HG03342 (cell line): ENCODE measurements around the gene MED15.
"Not testable (repeated sequence)": the region's sequence is repeated elsewhere in the genome, so short reads cannot be mapped to it uniquely, and the experiment has no call there.

Source experiments
- ATAC-seq: cut with Tn5 transposase; IDR thresholded peaks from one replicate; pipeline ENCODE4 v1.9.1; 2021; ENCODE audit warnings: mild to moderate bottlenecking, moderate library complexity; ENCODE audit not compliant: unreplicated experiment

Gene MED15

DNA sequence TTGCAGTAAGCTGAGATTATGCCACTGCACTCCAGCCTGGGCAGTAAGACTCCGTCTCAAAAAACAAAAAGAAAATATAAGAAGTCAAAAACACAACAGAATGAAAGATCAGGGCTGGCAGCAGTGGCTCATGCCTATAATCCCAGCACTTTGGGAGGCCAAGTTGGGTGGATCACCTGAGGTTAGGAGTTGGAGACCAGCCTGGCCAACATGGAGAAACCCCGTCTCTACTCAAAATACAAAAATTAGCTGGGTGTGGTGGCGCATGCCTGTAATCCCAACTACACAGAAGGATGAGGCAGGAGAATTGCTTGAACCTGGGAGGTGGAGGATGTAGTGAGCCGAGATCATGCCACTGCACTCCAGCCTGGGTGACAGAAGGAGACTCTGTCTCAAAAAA lies 87.1 kb downstream of the MED15 start:
- not testable (repeated sequence) for ATAC-seq

DNA sequence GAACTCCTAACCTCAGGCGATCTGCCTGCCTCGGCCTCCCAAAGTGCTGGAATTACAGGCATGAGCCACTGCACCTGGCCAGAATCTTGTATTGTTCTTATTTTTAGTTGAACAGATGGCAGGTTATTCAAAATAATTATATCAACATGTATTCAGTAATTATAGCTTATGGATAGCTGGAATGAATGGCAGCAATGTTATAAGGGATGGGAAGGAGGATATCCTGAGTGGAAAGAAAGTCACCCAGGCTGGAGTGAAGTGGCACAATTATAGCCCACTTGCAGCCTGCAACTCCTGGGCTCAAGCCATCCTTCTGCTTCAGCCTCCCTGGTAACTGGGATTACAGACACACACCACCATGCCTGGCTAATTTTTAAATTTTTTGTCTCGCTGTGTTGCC lies 88.1 kb downstream of the MED15 start:
- ATAC-seq, result no peak

DNA sequence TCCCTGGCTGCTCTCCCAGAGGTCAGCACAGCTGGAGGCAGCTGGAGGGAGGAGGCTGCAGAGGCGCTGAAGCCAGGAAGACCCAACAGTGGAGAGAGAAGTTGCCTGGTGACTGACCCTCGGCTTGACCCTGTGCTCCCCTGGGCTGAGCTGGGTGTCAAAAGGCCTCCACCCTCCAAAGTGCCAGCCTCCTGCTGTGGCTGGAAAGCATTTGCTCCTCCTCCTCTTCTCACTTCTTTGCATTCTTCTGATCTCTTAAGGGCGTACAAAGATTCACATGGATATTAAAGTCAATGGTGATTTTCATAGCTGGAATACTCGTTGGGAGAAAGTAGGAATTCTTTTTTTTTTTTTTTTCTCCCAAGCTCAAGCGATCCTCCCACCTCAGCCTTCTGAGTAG lies 91.7 kb downstream of the MED15 start:
- no peak for ATAC-seq

DNA sequence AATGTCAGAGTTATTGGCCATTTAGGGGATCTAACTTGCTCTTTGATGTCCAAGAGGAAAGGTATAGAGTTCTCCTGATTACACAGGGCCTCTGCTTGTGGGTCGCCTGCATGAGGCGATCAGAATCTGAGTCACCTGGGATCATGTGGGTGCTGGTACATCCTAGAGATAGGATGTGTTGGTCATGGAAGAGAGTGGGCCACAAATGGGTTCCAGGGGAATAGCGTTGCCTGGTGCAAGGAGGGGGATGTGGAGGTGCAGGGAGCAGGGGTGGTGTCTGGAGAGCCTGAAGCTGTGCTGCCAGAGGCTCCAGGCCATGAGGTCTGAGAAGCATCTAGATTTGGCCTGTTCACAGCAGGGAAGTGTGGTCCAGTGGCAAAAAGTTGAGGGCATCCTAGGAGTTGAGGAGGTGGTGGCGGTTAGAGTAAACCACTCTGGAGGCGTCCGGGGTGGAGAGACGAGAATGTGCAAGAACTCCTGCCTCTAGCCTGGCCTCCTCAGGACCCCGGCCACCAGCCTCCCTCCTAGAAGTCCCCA lies 92.8 kb downstream of the MED15 start:
- no peak for ATAC-seq

DNA sequence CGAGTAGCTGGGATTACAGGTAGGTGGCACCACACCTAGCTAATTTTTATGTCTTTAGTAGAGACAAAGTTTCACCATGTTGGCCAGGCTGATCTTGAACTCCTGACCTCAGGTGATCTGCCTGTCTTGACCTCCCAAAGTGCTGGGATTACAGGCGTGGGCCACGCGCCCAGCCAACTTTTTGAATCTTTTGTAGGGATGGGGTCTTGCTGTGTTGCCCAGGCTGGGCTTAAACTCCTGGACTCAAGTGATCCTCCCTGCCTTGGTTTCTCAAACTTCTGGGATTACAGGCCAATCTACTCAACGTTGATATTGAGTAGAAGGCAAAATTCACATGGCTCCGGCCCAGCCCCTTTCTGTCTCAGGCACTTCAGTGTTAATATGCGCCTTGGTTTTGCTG lies 93.9 kb downstream of the MED15 start:
- ATAC-seq, result no peak

DNA sequence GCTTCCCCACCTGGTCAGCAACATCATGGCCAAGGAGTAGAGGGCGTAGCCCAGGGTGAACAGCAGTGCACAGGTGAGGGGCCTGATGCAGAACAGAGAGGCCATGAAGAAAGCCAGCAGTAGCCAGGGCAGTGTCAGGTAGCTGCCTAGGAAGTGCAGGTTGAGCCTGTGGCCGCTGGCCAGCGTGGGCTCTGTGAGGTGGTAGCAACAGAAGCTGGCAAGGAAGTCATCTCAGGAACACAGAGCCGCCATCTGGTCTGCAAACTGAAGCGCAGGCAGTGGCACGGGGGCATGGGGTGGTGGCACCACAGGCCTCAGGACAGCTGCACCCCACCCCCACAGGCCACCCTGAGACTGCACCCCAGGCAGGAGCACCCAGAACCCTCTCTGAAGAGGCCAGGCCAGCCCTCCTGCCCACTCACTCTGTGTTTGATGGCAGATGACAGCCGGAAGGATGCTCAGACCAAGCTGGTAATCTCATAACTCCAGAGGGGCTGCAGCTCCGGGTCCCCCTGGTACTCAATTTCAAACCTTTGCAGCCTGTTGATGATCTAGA lies 95.3 kb downstream of the MED15 start:
- no peak for ATAC-seq

DNA sequence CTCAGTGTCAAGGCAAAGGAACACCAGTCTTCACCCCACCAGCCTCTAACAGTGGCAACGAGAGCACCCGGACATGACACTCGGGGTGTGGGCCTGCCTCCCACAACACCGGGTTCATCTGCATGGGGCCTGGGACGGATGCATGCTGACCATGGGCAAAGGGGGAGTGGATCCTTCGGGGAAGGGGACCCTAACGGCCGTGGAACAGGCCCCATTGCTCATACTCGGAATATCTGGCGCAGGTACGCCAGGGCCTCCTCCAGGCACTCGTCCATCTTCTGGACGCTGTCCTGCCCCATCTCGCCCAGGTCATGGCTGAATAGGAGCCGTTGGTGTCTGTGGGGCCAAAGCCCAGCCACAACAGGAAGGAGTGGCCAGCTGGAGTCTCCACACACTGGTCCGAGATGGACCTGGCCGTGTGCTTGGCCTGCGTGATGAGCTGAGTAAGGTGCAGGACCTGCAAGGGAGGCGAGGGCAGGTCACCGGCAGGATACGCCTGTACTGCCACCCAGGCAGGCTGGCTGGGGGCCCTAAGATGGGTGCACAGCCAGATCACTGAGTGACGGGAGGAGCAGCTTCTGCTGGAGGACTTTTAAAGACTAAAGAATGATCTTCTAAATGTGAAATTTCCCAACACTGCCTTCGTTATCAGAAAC lies 96.8 kb downstream of the MED15 start:
- ATAC-seq, result no peak

DNA sequence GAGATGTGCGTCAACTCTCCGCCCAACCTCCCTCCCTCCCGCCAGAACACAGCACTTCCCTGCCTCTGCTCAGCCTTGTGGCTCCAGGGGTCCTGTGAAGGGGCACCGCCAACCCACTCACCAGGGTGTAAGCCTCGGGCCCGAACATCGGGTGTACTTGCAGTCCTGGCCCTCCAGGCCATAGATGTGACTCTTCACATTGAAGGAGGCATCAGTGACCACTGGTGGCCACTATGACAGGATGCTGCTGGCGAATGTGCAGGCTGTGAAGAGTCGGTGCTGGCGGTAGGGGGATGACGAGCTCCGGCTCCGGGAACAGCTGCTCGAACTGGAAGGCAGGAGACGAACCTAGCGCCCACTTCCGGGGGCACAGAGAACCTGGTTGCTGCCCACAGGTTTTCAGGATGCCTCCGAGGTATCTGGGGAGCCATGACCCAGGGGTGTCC lies 97.4 kb downstream of the MED15 start:
- no peak for ATAC-seq

DNA sequence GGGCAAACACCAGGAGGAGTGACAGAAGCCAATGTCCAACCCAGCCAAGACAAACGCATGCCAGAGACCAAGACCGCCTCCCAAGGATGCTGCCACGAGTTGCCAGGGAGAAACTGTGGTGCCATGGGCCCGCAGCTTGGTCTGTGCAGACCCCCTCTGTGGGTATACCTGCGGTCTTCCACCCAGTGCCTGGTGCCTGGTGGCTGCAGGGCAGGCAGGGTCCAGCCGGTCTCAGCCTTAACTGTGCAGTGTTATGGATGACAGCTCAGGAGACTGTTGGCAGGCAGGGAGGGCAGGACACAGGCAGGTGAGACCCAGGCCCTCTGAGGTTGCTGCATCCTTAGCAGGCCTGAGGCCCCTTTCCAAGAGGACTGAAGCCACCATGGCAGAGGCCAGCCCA lies 97.9 kb downstream of the MED15 start:
- ATAC-seq, result no peak

DNA sequence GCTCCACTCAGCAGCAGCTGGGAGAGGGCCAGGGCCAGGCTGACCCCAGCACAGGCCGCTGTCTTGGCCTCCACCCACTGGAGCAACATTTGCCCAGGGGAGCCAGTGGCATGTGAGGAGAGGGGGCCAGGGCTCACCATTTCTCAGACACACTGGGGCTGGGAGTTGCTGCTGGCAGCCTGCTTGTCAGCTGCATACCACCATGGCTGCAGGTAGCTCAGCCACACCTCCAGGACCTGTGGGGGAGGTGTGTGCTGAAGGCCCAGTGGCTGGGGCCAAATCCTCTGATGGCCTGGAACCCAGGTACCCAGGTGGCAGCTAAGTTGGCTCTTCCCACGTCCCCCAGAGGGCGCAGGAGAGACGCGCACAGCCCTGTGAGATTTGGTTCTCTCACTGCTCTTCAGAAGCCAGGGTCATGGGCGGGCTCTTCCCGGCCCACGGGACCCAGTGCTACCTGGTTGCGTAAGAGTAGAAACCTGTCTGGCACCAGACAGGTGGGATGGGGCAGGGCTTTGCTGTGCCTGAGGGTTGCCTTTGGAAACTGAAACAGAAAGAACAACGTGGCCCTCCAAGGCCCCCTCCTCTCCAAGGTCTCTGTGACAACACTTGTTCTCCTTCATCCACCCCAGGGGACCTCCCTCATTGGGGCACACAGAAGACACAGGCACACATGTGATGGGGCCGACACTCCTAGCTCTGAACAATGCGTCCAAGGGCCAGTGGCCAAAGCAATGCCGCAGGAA lies 98.8 kb downstream of the MED15 start:
- no peak for ATAC-seq

DNA sequence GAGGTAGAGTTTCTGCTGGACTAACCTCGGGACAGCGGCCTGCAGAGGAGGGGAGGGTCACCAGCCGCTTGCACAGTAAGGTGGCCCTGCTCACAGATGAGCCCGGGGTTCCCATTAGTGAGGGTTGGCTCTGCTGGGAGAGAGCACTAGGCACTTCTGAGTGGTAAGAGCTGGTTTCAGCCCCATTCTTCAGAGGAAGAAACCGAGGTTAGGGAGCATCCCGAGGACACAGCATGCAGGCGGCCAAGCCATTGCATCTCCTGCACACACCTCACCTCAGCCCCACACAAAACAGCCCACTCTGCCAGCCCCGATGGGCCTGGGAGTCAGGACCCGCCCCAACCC lies 99.3 kb downstream of the MED15 start:
- no peak for ATAC-seq

DNA sequence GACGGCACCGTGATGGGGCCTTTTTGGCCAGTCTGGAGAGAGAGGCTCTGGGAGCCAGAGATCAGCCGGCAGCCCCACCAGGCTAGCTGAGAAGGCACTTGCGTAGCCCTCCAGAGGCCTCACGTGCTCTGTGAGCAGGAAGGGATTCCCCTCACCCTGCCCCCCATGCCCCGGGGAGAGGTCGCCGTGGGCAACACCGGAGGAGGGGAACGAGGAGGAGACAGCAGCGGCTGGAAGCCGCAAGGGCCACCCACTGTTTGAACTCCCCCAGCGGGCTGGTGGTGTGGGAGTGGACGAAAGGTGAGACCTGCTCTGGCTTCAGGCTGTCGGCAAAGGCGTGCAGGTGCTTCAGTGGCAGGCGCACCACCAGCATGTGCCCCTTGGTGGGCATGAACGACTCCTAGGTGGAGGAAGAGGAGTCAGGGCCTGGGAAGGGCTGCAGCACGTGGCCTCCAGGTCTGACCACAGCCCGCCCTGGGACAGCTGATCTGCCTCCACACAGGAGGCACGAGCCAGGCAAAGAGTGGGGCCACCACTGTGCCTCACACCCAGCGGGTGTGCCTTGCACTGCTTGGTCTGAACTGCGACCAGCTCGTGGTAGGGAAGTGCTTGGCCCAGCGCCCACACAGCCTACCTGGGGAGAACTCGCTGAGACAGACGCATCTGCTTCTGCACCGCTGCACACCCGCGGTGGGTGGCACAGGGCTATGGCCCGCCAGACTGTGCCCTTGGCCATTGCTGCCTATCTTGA lies 99.9 kb downstream of the MED15 start:
- no peak for ATAC-seq

DNA sequence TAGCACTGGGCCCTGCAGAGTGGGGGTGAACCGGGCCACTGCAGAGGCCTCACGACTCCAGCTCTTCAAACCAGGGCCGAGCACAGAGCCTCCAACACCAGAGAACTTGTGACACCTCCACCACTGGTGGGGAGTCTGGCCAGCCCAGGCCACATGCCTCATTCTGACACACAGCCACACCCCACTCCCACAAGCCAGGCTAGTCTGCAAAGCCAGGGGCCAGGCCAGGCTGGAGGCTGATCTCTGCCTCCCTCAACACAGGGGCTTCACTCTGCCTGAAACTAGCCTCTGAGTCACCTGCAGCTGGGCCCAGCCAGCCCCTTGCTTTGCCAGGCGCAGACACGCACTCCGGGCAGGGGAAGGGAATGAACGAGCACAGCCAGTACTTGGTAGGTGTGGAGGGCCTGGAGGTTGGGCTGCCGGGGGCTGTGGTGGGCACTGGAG lies 102.9 kb downstream of the MED15 start:
- no peak for ATAC-seq

DNA sequence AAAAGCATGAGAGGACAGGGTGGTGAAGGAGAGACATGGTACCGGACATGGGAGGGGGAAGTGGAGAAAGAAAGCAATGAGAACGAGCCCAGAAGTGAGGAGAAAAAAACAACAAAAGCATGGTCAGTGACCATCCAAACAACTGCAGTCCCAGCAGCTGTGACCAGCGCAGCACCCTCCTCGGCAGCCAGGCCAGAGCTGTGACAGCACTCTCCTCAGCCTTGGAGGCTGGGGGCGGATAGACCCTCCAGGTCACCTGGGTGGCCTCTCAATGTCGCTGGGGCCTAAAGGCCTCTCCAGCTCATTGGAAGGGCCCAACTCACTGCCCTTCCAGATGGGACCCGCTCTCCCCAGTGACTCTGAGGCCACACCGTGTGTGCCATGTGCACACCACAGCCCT lies 103.3 kb downstream of the MED15 start:
- no peak for ATAC-seq

DNA sequence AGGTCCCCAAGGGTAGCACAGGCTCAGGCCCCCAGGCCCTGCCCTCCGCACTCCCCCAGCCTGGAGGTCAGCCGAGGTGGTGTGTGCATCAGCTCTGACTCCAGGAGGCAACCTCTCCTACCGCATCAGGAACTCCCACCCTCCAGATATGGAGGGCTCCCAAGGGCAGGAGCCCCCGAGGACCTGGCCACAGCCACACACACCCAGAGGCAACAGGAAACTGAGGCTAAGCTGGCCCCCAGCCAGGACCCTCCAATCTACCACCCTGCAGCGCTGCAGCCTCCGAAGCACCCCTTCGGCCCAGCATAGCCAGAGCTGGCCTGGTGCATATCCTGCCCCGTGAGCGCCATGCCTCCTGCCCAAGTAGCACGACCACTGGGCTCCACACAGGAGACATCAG lies 104.0 kb downstream of the MED15 start:
- ATAC-seq, result no peak

DNA sequence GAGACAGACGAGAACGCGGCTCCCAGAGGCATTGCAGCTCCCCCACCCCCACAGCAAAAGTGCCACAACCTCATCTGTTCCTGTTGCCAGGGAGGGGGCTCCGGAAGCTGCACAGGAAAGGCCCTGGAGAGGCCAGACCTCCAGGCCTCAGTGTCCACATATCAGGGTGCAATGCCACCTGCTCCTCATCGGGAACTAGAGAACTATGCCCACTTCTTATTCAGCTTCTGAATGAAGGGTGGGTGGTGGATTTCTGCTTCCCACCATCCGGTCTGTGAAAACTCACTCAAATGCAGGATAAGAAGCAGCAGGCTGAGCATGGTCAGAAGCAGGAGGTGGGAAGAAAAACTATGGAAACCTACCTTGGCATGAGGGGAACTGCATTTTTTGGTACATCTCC lies 105.9 kb downstream of the MED15 start:
- no peak for ATAC-seq

DNA sequence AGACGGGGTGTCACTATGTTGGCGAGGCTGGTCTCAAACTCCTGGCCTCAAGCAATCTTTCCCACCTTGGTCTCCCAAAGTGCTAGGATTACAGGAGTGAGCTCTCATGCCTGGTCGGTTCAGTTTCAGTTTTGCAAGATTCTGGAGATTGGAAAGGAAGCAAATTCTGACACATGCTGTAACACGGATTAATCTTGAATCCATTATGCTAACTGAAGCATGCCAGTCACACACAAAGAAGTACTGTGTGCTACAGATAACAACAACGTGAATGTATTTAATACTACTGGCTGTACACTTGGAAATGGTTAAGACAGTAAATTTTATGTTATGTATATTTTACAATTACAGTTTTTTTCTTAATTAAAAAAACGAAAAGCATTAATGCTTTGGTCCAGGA lies 107.6 kb downstream of the MED15 start:
- ATAC-seq, result no peak

DNA sequence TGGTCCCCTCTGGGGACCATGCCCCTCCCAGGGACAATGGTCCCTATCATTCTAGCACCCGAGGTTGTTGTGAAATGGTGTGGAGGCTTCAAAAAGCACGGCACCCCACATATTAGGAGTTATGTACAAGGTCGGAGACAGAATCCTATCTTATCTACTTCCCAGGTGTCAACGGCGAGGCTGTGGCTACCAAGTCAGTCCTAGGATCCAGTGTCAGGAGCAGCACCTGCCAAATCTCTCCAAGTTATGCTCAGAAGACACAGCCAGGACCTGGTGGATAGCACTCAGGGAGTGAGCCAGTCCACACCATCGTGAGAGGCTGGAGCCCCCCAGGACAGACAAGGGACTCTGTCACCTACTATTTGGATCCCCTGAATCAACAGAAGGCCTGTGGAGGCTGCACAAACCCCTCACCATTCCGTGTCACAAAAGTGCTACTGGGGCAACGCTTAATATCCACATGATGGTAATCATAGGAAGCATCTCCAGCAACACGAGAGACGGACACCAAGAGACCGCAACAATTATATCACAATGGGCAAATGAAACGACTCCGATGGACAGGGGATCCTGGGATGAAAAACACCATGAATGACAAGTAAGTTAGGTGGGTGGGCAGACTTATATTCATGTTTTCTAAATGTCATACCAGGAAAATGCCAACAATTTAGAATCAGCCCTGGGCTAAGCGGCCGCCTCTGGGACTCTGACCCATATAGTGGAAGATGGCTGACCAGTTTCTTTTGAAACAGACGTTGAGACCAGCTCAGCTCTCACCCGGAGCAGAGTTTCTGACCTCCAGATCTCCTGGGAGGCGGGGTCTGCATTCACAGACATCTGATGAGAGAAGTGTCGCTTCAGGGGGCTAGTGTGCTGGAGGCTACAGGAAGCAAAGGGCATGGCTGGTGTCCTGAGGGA lies 108.4 kb downstream of the MED15 start:
- ATAC-seq, result no peak

DNA sequence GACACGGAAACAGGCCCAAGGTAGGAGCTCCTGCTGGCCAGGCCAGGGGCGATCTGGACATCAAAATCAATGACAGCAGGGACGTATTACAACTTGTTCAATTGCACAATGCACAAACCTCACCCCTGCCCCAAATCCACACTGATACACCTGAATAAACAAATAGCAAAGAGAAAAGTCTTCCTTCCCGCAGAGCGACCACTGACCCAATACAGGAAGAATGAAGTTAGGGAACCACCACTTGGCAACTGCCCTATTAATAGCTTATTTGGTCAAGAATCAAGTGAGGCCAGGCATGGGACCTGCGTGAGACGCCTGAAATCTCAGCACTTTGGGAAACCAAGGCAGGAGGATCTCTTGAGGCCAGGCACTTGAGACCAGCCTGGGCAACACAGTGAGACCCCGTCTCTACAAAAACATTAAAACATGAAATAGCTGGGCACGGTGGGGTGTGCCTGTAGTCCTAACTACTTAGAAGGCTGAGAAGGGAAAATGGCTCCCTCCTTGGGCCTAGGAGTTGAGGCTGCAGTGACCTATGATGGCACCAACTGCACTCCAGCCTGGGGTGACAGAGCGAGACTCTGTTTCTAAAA lies 109.1 kb downstream of the MED15 start:
- ATAC-seq, result no peak

DNA sequence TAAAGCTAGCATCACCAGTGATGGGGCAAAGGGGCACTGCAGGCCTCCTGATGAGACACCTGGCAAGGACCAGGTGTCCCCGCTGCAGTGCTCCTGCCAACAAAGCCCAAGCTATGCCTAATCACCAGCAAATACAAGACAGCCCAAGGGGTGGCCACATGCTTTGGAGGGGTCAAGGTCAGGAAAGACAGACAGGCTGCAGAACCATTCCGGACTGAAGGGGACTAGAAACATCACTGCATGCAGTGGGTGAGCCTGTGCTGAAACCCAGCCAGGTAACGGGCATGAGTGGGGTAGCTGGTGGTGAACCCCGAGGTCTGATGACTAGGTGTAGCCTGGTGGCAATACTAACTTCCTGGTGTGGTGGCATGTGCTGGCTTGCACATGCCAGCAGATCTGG lies 111.1 kb downstream of the MED15 start:
- ATAC-seq, result no peak
